Measurements from ENCODE around the gene C6orf52.

C6orf52 gene

GRCh38 chr6:10644225-10644624 is 50.2 kb downstream of the C6orf52 start:
- DNase-seq = no peak

- DNase-seq = no peak
Measured at GRCh38 chr6:10643201-10643651, 51.2 kb downstream of the C6orf52 start.

GRCh38 chr6:10641528-10641927 is 52.9 kb downstream of the C6orf52 start:
- no peak for DNase-seq

GRCh38 chr6:10640412-10640811 is 54.0 kb downstream of the C6orf52 start:
- DNase-seq = no peak

GRCh38 chr6:10633216-10633615 is 61.2 kb downstream of the C6orf52 start:
- no peak for DNase-seq

GRCh38 chr6:10630178-10630577 is 64.2 kb downstream of the C6orf52 start:
- DNase-seq = no peak

GRCh38 chr6:10627800-10628199 is 66.6 kb downstream of the C6orf52 start:
- DNase-seq = no peak

- no peak for DNase-seq
Measured at GRCh38 chr6:10626154-10626741, 68.2 kb downstream of the C6orf52 start.

GRCh38 chr6:10624836-10625235 is 69.6 kb downstream of the C6orf52 start:
- DNase-seq = no peak

- DNase-seq = peak; percentile 7
Measured at GRCh38 chr6:10621847-10622246, 72.6 kb downstream of the C6orf52 start.
